ENCODE data around the gene KRT16. TPM values are rescaled to one million over a fixed set of nuclear protein-coding genes. Genes with fewer than 3 reads are reported as not detected.
"Not testable (repeated sequence)": the region's sequence is repeated elsewhere in the genome, so short reads cannot be mapped to it uniquely, and the experiment has no call there.

KRT16 gene
- total and polyA plus RNA-seq, 12 donors, result 0.12 to 0.44 (median 0.15) TPM; not detected in 9

- Histone ChIP-seq H3K4me3 (no peak overlapping the region), H3K9me3 (no peaks in the 10 kb centered on the region), H3K36me3 (no peaks in the 10 kb centered on the region), H3K4me1 (no peaks in the 10 kb centered on the region), H3K27ac (no peak overlapping the region), H3K27me3 (peaks cover 0 to 49% (median 37%) of the 10 kb centered on the region in 7 donors)
- no peak for ATAC-seq
- intact Hi-C loops (cut with DNase I), result no loop called here
- DNase-seq, result no peak
- no peak for TF ChIP-seq CTCF (IDR thresholded peaks at IDR 0.05)
- 62 to 67% methylated on average over 13 of the region's 13 CpGs for WGBS, 2 donors
These were observed 5.9 kb upstream of the KRT16 start for GRCh38 chr17:41618341-41619035.

GRCh38 chr17:41617698-41618097 is 5.1 kb upstream of the KRT16 start:
- DNase-seq, result no peak
- ATAC-seq, result no peak
- TF ChIP-seq CTCF (IDR thresholded peaks at IDR 0.05), result no peak
- no peaks in the 10 kb centered on the region for H3K9me3 ChIP-seq
- no peak overlapping the region for H3K27ac ChIP-seq
- H3K36me3 ChIP-seq, result no peaks in the 10 kb centered on the region
- intact Hi-C loops (cut with DNase I), result no loop called here
- 62% methylated on average over 11 of the region's 11 CpGs for WGBS, 2 donors
- no peak overlapping the region for H3K4me3 ChIP-seq
- no peaks in the 10 kb centered on the region for H3K4me1 ChIP-seq
- H3K27me3 ChIP-seq, result peaks cover 0 to 49% (median 37%) of the 10 kb centered on the region in 7 donors

GRCh38 chr17:41617136-41617535 is 4.6 kb upstream of the KRT16 start:
- no peak for TF ChIP-seq CTCF (IDR thresholded peaks at IDR 0.05)
- no peak for DNase-seq
- WGBS, 2 donors, result 88 to 90% methylated on average over 3 of the region's 3 CpGs
- ATAC-seq, result no peak
- intact Hi-C loops (cut with DNase I), result no loop called here
- no peaks in the 10 kb centered on the region for H3K36me3 ChIP-seq
- H3K27ac ChIP-seq, result no peak overlapping the region
- no peak overlapping the region for H3K4me3 ChIP-seq
- no peaks in the 10 kb centered on the region for H3K9me3 ChIP-seq
- H3K27me3 ChIP-seq, result peaks cover 0 to 51% (median 37%) of the 10 kb centered on the region in 7 donors
- H3K4me1 ChIP-seq, result no peaks in the 10 kb centered on the region

GRCh38 chr17:41616486-41616885 is 3.9 kb upstream of the KRT16 start:
- intact Hi-C loops (cut with DNase I); H3K9me3 ChIP-seq; DNase-seq; H3K4me3 ChIP-seq; H3K4me1 ChIP-seq; H3K36me3 ChIP-seq; ATAC-seq; H3K27ac ChIP-seq: not testable (repeated sequence)
- H3K27me3 ChIP-seq, result peaks cover 0 to 57% (median 37%) of the 10 kb centered on the region in 7 donors
- WGBS, 2 donors, result 63 to 77% methylated on average over 4 of the region's 4 CpGs

- Histone ChIP-seq H3K27ac (no peak overlapping the region), H3K4me3 (no peak overlapping the region), H3K9me3 (no peaks in the 10 kb centered on the region), H3K27me3 (peaks cover 0 to 66% (median 43%) of the 10 kb centered on the region in 7 donors), H3K36me3 (no peaks in the 10 kb centered on the region), H3K4me1 (no peaks in the 10 kb centered on the region)
- intact Hi-C loops (cut with DNase I), result no loop called here
- DNase-seq, result no peak
- no peak for ATAC-seq
- no peak for TF ChIP-seq CTCF (IDR thresholded peaks at IDR 0.05)
- WGBS, 2 donors, result 33 to 34% methylated on average over 7 of the region's 7 CpGs
These were observed 2.9 kb upstream of the KRT16 start for GRCh38 chr17:41615454-41615853.

- H3K4me3 ChIP-seq; H3K27ac ChIP-seq; H3K36me3 ChIP-seq; H3K4me1 ChIP-seq; DNase-seq; intact Hi-C loops (cut with DNase I); ATAC-seq; H3K9me3 ChIP-seq: not testable (repeated sequence)
- peaks cover 0 to 73% (median 43%) of the 10 kb centered on the region in 7 donors for H3K27me3 ChIP-seq
- WGBS, 2 donors, result 40 to 48% methylated on average over 9 of the region's 9 CpGs
These were observed 2.2 kb upstream of the KRT16 start for GRCh38 chr17:41614767-41615166.
